H1 (cell line): ENCODE results near the gene PTPRD. TPM values are rescaled to one million over a fixed set of nuclear protein-coding genes. Genes with fewer than 3 reads are reported as not detected.

ENCODE experiments used
- CREB1 ChIP-seq: IDR thresholded peaks from 2 replicates; pipeline ENCODE4 v1.6.1; 2012; ENCODE audit warnings: inconsistent platforms
- POLR2A ChIP-seq, 2 experiments: IDR thresholded peaks; 1 replicate in 1 of 2; 2 replicates in 1 of 2; pipeline ENCODE4 v1.6.1; 2011; ENCODE audit warnings: low read depth in 2 of 2, low read length in 2 of 2, mild to moderate bottlenecking in 2 of 2; ENCODE audit errors: control extremely low read depth in 1 of 2
- SP1 ChIP-seq: IDR thresholded peaks from 2 replicates; pipeline ENCODE4 v1.6.1; 2011; ENCODE audit warnings: low read depth, low read length
- polyA plus RNA-seq, 7 experiments: library from polyadenylated mRNA; depleted of rRNA in 3 of 7; stranded (reverse) in 5 of 7; unstranded in 2 of 7; fragments of >200 nt in 5 of 7; fragments of 200-250 nt in 2 of 7; gene quantifications; 1 replicate in 5 of 7; 2 replicates in 1 of 7; 4 replicates in 1 of 7; pipeline versions ENCODE4 v1.2.1 to v1.2.3, GENCODE V29; 2011 to 2013; ENCODE audit warnings: missing spikeins in 2 of 7, mixed read lengths in 2 of 7
- total RNA-seq: library from RNA; stranded (reverse); fragmentation: NEBNext Ultra II Directional; extraction: Animal tissue kit (Norgen Biotek cat#: 25700); gene quantifications from 2 replicates; pipeline ENCODE4 v1.2.1, GENCODE V29; 2021
- TF ChIP-seq, protein P1 (sequence below): IDR thresholded peaks from 2 replicates; pipeline ENCODE4 v1.6.1; 2012; ENCODE audit warnings: inconsistent platforms
- TF ChIP-seq, protein P2 (sequence below): fragments of 300-600 bp; sonication (generic); IDR thresholded peaks from 2 replicates; pipeline ENCODE4 v1.7.1; 2012; ENCODE audit warnings: low read length, moderate library complexity, mild to moderate bottlenecking, inconsistent platforms; ENCODE audit not compliant: insufficient replicate concordance

Gene PTPRD
- total and polyA plus RNA-seq, 2 of the 8 experiments (the other 6 are each of a cell fraction or from before 2014, with no cell fraction given): 17.2 to 77.0 TPM

DNA sequence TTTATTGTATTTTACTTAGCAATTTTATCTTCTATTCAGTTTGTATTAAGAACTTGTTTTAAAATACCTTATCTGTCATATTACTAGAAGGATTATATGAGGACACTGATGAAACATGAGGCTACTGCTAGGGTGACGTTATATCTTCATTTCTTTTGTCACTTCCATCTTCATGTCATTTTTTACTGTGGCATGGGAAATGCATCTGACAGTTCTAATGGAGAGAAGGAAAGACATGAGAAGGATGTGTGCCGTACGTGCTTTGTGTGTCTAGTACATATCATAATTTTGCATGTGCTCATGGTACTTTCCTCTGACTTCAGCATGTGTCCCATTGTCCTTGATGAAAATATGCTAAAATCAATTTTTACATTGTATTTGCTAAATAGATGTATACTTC lies 258.2 kb downstream of the PTPRD start (continued):
- TF ChIP-seq, protein P1, sequence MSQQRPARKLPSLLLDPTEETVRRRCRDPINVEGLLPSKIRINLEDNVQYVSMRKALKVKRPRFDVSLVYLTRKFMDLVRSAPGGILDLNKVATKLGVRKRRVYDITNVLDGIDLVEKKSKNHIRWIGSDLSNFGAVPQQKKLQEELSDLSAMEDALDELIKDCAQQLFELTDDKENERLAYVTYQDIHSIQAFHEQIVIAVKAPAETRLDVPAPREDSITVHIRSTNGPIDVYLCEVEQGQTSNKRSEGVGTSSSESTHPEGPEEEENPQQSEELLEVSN: no peak
- TF ChIP-seq CREB1 (no peak), SP1 (no peak), POLR2A (IDR thresholded peaks at IDR 0.05; ENCODE audit: control extremely low read depth in 1 of 2, low read depth in 2 of 2, low read length in 2 of 2) (no peak)
- TF ChIP-seq, protein P2, sequence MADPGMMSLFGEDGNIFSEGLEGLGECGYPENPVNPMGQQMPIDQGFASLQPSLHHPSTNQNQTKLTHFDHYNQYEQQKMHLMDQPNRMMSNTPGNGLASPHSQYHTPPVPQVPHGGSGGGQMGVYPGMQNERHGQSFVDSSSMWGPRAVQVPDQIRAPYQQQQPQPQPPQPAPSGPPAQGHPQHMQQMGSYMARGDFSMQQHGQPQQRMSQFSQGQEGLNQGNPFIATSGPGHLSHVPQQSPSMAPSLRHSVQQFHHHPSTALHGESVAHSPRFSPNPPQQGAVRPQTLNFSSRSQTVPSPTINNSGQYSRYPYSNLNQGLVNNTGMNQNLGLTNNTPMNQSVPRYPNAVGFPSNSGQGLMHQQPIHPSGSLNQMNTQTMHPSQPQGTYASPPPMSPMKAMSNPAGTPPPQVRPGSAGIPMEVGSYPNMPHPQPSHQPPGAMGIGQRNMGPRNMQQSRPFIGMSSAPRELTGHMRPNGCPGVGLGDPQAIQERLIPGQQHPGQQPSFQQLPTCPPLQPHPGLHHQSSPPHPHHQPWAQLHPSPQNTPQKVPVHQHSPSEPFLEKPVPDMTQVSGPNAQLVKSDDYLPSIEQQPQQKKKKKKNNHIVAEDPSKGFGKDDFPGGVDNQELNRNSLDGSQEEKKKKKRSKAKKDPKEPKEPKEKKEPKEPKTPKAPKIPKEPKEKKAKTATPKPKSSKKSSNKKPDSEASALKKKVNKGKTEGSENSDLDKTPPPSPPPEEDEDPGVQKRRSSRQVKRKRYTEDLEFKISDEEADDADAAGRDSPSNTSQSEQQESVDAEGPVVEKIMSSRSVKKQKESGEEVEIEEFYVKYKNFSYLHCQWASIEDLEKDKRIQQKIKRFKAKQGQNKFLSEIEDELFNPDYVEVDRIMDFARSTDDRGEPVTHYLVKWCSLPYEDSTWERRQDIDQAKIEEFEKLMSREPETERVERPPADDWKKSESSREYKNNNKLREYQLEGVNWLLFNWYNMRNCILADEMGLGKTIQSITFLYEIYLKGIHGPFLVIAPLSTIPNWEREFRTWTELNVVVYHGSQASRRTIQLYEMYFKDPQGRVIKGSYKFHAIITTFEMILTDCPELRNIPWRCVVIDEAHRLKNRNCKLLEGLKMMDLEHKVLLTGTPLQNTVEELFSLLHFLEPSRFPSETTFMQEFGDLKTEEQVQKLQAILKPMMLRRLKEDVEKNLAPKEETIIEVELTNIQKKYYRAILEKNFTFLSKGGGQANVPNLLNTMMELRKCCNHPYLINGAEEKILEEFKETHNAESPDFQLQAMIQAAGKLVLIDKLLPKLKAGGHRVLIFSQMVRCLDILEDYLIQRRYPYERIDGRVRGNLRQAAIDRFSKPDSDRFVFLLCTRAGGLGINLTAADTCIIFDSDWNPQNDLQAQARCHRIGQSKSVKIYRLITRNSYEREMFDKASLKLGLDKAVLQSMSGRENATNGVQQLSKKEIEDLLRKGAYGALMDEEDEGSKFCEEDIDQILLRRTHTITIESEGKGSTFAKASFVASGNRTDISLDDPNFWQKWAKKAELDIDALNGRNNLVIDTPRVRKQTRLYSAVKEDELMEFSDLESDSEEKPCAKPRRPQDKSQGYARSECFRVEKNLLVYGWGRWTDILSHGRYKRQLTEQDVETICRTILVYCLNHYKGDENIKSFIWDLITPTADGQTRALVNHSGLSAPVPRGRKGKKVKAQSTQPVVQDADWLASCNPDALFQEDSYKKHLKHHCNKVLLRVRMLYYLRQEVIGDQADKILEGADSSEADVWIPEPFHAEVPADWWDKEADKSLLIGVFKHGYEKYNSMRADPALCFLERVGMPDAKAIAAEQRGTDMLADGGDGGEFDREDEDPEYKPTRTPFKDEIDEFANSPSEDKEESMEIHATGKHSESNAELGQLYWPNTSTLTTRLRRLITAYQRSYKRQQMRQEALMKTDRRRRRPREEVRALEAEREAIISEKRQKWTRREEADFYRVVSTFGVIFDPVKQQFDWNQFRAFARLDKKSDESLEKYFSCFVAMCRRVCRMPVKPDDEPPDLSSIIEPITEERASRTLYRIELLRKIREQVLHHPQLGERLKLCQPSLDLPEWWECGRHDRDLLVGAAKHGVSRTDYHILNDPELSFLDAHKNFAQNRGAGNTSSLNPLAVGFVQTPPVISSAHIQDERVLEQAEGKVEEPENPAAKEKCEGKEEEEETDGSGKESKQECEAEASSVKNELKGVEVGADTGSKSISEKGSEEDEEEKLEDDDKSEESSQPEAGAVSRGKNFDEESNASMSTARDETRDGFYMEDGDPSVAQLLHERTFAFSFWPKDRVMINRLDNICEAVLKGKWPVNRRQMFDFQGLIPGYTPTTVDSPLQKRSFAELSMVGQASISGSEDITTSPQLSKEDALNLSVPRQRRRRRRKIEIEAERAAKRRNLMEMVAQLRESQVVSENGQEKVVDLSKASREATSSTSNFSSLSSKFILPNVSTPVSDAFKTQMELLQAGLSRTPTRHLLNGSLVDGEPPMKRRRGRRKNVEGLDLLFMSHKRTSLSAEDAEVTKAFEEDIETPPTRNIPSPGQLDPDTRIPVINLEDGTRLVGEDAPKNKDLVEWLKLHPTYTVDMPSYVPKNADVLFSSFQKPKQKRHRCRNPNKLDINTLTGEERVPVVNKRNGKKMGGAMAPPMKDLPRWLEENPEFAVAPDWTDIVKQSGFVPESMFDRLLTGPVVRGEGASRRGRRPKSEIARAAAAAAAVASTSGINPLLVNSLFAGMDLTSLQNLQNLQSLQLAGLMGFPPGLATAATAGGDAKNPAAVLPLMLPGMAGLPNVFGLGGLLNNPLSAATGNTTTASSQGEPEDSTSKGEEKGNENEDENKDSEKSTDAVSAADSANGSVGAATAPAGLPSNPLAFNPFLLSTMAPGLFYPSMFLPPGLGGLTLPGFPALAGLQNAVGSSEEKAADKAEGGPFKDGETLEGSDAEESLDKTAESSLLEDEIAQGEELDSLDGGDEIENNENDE: no peak
